Coronary artery (tissue), 2 donors: ENCODE data around the gene SLC43A3.

Experiments used
- DNase-seq: peaks from one replicate; pipeline ENCODE4 v3.0.0-alpha.2; 2017; ENCODE audit warnings: low spot score
- H3K27ac ChIP-seq, 2 donors: fragments of 200-600 bp; sonication (generic); one replicate each; pipeline ENCODE4 v1.5.1; 2016 to 2019
- H3K4me3 ChIP-seq: fragments of 200-600 bp; sonication (generic); 2 replicates; pipeline ENCODE4 v1.5.1; 2016; ENCODE audit warnings: mild to moderate bottlenecking, moderate library complexity
- TF ChIP-seq, protein P1 (sequence below): fragments of 200-600 bp; sonication (generic); IDR thresholded peaks from one replicate; pipeline ENCODE4 v1.5.1; 2019; ENCODE audit warnings: antibody characterized with exemption

Gene SLC43A3

DNA sequence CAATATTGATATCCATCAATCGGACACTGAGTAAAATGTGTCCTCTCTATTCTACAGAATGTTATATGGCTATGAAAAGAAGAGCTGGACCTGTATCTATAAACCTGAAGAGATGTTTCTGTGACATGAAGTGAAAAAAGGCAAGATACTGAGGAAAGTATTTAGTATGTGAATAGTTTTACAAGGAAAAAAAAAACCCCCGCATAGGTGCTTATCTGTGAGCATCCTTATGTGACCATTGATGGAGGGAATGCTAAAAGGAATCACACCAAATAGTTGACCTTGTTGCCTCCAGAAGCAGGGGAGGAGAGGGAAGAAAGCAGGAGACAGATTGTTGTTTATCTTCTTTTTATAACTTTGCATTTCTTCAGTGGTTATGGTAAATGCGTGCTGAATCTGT lies 35.8 kb downstream of the SLC43A3 start:
- TF ChIP-seq, protein P1, sequence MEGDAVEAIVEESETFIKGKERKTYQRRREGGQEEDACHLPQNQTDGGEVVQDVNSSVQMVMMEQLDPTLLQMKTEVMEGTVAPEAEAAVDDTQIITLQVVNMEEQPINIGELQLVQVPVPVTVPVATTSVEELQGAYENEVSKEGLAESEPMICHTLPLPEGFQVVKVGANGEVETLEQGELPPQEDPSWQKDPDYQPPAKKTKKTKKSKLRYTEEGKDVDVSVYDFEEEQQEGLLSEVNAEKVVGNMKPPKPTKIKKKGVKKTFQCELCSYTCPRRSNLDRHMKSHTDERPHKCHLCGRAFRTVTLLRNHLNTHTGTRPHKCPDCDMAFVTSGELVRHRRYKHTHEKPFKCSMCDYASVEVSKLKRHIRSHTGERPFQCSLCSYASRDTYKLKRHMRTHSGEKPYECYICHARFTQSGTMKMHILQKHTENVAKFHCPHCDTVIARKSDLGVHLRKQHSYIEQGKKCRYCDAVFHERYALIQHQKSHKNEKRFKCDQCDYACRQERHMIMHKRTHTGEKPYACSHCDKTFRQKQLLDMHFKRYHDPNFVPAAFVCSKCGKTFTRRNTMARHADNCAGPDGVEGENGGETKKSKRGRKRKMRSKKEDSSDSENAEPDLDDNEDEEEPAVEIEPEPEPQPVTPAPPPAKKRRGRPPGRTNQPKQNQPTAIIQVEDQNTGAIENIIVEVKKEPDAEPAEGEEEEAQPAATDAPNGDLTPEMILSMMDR, result no peak
- DNase-seq, result no peak
- no peak overlapping the region for H3K4me3 ChIP-seq
- no peak overlapping the region for H3K27ac ChIP-seq

DNA sequence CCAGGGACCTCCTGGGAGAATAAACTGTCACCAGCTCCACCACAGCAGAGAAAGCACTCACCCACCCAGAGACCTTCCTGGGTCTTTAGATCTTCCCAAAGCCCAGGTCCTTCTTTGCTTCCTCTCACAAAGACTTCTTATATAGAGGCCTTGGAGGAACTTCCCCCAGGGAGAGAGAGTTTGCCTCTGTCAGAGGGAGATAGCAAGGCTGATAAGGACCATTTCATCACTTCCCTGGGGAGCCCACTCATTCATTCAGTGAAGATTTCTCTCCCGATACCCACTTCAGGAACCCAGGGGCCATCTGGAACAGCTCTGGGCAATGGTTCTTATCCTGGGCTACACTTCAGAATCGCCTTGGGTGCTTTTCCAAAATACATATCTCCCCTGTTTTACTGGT lies 36.4 kb downstream of the SLC43A3 start, which contains the start of gene PRG2:
PRG2 (minus strand) TSS at position 116 of the 400 bp plus-strand sequence. CDS start 706 bp downstream, outside the sequence.
- TF ChIP-seq, protein P1, result no peak
- Histone ChIP-seq H3K27ac (no peak within 1 kb of the TSS), H3K4me3 (no peak within 1 kb of the TSS)
- no peak for DNase-seq

DNA sequence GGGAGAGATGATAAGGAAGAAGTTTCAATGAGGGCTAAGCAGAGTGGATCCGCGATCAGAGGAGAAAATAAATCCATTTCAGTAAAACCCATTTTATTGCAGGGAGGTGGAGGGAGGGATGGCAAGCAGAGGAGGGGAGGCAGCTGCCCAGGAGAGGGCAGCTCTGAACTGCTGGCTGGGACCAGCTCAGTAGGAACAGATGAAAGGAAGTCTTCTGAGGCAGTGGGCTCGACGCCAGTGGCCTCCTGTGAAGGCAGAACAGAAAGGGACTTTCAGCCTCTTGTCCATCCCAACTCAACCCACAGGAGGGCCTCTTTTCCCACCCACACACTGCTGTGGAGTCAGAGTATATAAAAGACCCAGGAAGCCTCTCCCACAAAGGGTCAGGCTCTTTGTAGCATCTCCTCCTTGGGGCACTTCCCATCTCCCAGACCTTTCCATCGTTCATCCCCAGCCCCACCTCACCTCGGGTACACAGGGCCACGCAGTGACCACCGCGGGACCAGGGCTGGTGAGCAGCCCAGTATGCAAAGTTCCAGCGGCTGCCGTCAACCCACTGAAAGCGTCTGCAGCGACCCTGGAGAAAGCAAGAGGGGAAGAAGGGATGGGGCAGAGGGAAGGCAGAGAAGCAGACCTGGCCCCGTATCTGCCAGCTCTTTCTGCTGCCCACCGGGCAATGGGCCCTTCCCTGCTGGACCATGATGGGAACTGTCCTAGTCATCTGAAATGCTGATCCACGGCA lies 39.5 kb downstream of the SLC43A3 start:
- no peak overlapping the region for H3K4me3 ChIP-seq
- TF ChIP-seq, protein P1, result no peak
- DNase-seq, result no peak
- H3K27ac ChIP-seq, result no peak overlapping the region

DNA sequence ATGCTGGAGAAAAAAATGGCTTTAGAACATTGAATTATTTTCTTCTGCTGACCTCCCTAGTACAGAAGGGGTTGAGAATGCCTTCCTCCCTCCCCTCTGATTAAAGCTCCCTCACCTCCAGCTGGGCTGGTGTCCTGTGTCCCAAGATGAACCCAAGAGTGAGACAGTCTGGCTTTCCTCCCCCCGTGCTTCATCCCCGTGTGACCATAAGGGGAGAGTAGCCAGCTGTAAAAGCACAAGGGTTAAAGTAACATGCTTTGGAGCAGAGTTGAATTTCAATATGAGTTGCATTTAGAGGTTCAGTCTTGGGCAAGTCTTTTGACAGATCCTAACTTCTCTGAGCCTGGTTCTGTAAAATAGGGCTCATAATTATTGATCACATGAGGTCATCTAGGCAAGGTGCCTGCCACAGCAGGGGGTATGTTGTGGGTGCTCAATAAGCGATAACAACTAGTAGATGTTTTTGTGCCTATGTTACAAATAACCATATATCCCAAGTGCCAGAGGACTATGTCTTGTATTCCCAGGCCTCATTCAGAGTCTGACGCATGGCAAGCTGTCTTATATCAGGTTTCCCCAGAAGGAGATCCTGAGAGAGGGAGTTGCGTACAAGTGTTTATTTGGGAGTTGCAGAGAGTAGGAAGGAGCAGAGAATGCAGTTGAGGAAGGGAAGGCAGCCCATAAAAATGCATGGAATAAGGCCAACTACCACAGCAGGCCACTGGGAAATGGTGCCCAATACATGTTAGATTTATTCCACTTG lies 40.6 kb downstream of the SLC43A3 start:
- TF ChIP-seq, protein P1, result no peak
- no peak for DNase-seq

DNA sequence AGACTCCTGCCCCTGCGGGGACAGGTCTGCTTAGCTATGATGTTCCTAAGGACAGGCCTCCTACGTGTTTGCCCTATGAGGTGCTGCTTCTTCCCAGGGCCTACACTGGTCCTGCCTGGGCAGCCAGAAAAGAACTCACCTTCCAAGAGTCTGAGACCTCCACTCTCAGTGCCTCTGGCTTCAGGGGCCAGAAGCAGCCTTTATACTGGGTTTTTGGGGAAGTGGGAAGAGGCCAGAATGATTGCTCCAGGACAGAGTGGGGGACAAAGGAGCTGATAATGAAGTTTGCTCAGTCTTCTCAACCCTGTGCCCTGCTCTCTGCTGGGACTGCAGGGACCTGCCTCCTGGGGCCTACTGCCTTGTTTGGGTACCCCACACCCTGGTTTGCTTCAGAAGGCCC lies 45.9 kb downstream of the SLC43A3 start, which contains the start of gene PRG3:
PRG3 (minus strand) TSS at position 176 of the 400 bp plus-strand sequence. CDS start 442 bp downstream, outside the sequence.
- Histone ChIP-seq H3K4me3 (no peak within 1 kb of the TSS), H3K27ac (no peak within 1 kb of the TSS)
- no peak for DNase-seq
- TF ChIP-seq, protein P1, result no peak

More for the DNA sequence above, 40.6 kb downstream of the SLC43A3 start:
- H3K4me3 ChIP-seq, result no peak overlapping the region
- H3K27ac ChIP-seq, result no peak overlapping the region

DNA sequence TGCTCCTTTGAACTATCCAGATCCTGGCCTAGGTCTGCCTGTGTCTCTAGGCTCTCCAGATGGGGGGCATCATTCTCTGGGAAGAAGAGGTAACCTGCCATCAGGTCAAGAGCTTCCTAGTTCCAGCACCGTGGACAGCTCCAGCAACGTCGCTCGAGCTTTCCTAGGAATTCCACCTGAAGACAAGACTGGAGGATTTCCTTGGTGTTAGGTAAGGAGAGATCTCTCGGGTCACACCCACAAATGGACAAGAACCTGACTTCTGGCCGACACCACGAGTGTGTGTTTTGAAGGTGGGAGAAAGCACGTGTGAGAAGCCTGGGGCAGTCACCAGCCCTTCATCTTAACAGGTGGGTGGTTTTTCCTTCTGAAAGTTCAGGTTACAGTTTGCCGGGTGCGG lies 47.2 kb downstream of the SLC43A3 start:
- no peak overlapping the region for H3K4me3 ChIP-seq
- DNase-seq, result no peak
- no peak overlapping the region for H3K27ac ChIP-seq
- TF ChIP-seq, protein P1, result no peak
